GM18508 (cell line): ENCODE measurements around the gene ATP10B.

Experiments used
- ATAC-seq: cut with Tn5 transposase; IDR thresholded peaks from one replicate; pipeline ENCODE4 v1.9.1; 2021; ENCODE audit warnings: moderate number of reproducible peaks; ENCODE audit not compliant: insufficient read depth, unreplicated experiment

The ATP10B gene

GRCh38 chr5:160523502-160524163 lies 328.4 kb downstream of the ATP10B start:
- ATAC-seq = no peak

DNA sequence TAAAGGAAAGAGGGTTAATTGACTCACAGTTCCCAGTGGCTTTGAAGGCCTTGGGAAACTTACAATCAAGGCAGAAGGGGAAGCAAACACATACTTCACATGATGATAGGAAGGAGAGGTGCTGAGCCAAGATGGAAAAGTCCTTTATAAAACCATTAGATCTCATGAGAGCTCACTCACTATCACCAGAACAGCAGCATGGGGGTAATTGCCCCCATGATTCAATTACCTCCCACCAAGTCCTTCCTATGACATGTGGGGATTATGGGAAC lies 330.7 kb downstream of the ATP10B start:
- no peak for ATAC-seq

- no peak for ATAC-seq
These were observed 331.2 kb downstream of the ATP10B start for GRCh38 chr5:160520609-160521391.

GRCh38 chr5:160516696-160517530 lies 335.1 kb downstream of the ATP10B start:
- no peak for ATAC-seq

GRCh38 chr5:160514866-160515265 lies 337.1 kb downstream of the ATP10B start:
- no peak for ATAC-seq

DNA sequence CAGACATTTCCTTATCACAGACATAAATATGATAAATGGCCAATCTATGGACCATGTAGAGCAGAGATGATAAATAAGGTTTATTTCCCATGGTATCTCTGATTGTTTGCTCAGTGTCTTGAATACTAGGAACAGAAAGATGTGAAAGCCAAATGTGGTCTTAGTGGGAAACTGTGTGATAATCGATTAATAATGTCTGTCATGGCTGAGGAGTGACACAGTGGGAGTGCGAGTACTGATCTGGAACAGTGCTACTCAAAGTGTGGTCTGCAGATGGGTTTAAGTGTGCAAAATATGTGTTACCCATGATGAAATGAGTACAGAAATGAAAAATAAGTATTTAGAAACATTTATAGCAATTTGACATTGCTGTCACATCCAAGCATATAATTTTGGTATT lies 337.8 kb downstream of the ATP10B start:
- no peak for ATAC-seq

GRCh38 chr5:160513485-160513884 lies 338.5 kb downstream of the ATP10B start:
- no peak for ATAC-seq
